ENCODE measurements around the gene C4orf54.
A peak's percentile ranks its signal among the peaks of the same experiment; 100 is the strongest.

The C4orf54 gene

DNA sequence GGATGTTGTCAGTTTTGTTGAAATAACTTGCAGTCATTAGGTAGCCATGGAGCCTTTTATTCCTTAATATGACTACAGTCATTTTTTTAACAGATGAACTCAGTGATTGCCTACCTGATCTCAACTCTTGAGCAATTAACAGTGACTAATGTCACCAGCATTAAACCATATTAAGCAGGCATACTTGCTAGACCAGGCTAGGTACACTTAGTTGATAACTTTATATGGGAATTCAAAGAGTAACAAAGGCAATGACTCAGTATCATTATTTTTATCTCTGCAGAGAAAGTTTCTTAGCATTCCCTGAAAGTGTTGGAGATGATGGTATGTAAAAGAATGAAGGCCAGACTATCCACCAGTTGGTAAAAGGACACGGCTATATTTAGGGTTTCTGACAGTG is at the start of gene C4orf54:
Gene C4orf54, minus strand, starts transcription at position 31 of the 400 bp plus-strand sequence. CDS start 3,180 bp downstream, outside the sequence.
- DNase-seq = no peak

DNA sequence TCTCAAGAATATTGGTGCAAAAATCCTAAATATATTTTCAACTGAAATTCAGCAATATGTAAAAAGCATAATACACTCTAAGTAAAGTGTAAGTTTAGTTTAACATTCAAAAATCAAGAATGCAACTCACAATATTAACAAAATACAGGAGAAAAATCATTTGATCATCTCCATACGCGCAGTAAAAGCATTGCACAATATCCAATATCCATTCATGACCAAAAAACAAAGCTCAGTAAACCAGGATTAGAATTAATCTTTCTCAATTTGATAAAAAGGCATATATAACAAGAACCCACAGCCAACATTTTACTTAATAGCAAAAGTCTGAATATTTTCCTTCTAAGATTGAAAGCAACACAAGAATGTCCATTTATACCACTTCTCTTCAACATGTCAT is 48.3 kb upstream of the C4orf54 start:
- DNase-seq = no peak

DNA sequence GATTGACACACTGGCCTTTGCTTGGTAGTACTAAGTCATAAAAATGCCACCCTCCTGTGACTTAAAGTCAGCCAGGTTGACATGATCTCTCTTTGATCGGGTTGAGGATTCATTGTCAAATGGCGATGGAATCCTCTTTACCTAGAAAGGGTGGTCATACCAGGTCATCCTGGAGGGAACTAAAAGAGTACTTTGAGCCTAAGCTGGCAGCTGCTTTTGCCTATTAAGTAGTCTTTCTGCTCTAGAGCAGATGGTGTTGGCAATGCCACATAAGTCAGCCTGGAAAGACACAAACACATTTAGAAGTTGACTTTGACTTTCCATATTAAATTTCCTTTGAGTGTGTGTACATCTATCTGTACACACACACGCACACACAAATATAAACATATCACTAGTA is 39.2 kb upstream of the C4orf54 start:
- peak; percentile 68 for DNase-seq

DNA sequence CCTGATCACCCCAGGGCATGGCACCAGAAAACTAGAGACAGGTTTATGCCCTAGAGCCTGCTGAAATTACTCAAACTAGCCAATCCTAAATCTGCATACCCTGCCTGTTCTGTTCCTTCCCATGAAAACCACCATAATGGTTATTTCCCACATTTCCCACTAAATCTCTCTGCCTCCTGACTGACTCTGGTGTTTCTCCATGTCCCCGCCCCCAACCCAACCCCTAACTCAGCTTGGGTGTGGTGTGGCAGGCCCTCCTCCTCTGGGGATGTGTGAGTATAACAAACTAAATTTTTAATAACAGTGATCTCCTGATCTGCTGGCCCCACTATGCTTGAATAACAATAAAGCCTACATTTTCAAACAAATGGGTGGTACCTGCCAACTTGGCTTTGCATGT is 35.5 kb upstream of the C4orf54 start:
- no peak for DNase-seq

DNA sequence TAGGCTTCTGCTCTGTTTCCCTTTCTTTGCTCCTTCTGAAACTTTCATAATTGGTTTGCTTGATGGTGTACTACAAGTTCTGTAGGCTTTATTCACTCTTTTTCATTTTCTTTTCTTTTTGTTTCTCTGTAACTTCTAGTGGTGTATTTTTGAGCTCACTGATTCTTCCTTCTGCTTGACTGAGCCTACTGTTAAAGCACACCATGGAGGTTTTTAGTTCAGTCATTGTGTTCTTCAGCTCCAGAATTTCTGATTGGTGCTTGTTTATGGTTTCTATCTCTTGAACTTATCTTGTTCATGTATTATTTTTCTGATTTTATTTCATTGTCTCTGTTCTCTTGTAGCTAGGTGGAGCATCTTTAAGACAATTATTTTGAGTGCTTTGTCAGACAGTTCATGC is 33.4 kb upstream of the C4orf54 start:
- no peak for DNase-seq

DNA sequence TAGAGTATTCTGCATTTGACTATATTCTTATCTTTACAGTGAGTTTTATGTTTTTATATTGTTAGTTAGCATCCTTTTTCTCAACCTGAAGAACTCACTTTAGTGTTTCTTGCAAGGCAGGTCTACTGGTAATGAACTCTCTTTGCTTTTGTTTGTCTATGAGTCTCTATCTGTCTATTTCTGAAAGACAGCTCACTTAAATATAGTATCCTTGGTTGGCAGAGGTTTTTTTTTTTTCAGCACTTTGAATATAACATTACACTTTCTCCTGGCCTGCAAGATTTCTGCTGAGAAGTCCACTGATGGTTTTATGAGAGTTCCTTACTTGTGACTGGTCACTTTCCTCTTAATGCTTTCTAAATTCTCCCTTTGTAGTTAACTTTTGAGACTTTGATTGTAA is 32.8 kb upstream of the C4orf54 start:
- no peak for DNase-seq

DNA sequence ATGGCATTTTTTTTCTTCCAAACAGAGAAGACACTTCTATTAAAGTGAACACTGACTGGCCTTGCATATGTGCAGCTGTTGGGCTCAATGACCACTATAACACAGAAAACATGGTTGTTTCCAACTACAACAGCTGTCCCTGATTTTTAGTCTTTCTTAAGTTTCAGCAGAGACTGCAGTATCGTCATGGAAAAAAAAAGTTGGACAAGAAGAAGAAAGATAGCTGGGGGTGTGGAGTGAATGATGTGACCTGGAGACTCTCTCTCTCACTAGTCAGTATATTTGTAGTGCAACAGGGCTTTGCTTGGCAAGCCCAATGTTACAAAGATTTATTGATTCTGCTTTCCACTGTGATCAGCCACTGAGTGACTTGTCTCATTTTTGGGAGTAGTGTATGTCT is 29.5 kb upstream of the C4orf54 start:
- DNase-seq = no peak

DNA sequence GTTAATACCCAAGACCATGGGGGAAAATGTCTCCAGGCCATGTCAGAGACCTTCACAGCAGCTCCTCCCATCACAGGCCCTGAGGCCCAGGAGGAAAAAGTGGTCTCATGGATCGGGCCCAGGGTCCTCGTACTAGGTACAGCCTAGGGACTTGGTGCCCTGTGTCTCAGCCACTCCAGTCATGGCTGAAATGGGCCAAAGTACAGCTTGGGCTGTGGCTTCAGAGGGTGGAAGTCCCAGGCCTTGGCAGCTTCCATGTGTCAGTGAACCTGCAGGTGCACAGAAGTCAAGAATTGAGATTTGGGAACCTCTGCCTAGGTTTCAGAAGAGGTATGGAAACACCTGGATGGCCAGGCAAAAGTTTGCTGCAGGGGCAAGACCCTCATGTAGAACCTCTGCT is 27.6 kb upstream of the C4orf54 start:
- no peak for DNase-seq

DNA sequence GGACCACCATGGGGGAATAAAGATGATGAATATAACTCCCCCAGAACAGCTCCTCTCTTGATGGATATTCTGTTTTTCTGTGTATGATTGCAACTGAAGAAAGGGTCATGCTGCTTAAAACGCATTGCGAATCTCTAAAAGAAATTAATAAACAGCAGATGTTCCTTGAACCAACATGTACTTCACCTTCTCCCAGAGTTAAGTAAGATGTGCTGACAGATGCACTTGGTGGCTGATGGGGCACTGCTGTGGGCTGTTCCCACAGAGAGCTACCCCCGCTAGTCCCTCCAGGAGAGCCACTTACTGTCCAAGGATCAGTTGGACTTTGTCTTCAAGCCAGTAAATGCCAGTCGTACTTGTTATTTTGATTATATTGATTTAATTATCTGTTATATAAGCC is 26.3 kb upstream of the C4orf54 start:
- no peak for DNase-seq

DNA sequence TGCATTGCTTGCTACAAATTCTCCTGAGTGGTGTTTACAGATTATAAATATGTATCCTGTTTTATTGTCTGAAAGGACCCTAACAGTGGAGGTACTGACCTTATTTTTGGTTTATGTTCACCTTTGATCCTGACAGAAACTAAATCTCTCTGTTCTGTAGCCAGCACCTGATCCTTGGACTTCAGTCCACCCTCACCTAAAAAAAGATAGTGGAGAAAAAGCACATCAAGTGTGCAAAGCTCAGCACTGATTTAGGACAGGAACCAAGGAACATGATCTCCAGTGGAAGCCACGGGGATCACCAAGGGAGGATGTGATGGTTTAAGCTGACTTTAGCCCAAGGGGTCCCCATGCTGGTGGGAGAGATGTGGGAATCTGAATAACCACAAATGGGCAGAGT is 22.3 kb upstream of the C4orf54 start:
- DNase-seq = no peak

DNA sequence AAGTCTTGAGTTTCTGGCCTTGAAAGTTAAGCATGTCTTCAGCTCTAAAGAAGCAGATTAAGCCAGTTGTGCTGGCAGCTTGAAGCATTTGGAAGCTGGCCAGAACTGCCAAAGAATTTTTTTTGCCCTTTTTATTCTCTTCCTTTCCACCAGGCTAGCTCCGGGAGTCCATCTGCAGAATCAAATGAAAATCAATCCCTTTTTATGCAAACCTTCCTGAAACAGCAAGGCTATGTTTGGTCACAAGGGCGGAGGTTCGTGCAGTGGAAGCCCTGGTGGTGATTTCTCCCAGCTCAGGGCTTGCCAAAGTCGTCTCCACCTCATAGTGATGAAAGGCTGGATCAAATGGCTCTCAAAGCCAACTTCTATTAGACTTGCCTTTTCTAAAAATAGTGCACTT is 21.6 kb upstream of the C4orf54 start:
- peak; percentile 7 for DNase-seq

DNA sequence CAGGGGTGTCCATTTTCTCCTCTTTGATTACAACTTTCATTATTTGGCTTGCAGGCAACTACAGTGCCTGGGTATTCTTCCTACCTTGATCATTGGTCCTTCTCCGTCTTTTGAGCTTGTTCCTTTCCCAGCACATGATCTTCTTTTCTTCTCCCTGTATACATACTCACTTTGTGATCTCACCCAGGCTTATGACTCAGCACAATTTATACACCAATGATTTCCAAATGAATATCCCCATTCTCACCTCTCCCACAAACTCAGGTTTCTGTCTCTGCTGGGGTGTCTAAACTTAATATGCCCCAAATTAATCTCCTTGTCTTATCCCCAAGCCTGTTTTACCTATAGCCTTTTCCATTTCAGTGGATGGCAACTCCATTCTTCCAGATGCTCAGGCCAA is 19.5 kb upstream of the C4orf54 start:
- peak; percentile 18 for DNase-seq

DNA sequence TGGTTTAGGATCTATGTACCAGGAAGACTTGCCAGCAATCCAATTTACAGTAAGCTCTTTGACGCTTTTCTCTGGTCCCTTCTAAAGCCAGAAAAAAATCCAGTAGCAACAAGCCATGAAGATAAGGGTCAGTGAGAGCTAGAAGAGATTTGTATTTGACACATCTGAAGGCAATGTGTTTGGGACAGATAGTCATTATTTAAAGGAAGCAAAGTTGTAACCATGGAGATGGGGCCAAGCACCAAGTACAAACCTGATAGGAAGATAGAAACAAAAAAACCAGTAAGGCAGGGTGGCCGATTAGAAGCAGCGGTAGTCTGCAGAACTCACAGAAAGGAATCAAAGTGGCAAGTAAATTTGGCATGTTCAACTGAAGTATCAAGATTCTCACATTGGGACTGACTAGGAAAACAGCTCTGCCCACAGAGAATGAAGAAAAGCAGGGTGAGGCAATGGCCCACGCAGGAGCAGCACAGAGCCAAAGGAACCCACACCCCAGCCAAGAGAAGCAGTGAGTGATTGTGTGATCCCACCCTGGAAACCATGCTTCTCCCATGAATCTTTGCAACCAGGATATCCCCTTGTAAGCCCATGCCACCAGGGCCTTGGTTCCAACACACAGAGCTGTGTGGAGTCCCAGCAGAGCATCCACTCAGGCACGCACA is 12.9 kb upstream of the C4orf54 start:
- DNase-seq = no peak

DNA sequence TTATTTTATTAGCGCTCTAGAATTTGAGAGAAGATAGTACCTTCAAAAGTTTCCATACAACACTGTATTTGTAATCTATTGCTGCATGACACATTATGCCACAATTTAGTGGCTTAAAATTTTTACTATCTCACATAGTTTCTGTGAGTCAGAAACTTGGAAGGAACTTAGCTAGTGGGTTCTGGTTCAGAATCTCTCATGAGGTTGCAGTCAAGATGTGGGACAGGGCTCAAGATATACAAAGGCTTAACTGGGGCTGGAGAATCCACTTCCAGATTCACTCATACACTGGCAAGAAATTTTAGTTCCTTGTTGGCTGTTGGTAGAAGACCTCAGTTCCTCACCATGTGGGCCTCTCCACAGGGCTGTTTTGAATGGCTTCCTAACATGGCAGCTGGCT is 11.5 kb upstream of the C4orf54 start:
- DNase-seq = no peak

DNA sequence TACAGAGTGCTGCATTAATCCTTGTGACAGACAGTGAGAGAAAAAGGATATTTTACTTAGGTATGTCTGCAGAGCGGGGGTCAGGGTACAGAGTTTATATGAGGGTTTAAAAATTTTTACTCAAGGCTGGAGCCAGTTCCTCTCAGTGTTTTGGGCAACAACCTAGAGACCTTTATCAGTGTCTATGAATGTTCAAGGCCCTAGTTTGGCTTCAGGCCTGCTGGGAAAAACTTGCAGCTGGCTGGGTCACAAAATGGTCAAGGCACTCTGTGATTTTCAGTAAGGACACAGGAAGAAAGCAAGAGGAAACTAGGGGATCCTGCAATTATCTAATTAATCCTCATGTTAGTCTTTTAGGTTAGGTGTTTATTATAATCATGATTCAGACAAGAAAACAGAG is 10.8 kb upstream of the C4orf54 start:
- no peak for DNase-seq

DNA sequence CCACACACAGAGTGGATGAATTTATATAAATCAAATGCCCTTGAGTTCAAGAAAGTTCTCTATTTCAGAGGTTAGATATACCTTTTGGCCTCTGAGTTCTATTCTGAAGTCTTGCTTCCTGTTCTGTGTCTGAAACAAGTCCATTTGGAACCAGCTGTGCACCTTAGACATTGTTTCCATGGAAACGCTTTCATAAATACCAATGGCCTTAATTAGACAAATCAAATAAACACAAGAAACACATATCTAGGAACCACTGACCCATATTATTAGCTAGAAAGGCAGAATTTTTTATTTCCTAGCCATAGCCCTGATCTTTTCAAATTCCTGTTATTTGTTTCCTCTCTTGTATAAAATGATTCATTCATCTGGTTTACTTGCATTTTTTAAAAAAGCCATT is 8.4 kb upstream of the C4orf54 start:
- no peak for DNase-seq

DNA sequence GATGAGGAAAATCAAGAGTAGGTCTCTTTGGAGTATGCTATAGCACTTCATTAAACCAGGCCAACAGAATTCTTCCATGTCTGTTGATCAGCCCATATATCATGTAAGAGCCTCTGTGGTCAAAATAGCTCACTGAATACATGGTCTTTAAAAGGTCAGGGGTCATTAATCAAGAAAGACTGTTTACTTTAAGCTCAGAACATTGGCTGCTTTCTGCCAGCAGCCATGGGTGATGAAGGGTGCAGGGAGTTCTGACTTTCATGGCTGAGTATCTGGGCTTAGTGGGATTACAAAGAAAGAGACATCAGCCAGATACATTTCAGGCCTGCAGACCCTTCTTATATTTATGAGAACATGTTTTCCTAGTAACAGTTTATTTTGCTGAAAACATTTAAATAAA is 7.1 kb upstream of the C4orf54 start:
- DNase-seq = no peak

DNA sequence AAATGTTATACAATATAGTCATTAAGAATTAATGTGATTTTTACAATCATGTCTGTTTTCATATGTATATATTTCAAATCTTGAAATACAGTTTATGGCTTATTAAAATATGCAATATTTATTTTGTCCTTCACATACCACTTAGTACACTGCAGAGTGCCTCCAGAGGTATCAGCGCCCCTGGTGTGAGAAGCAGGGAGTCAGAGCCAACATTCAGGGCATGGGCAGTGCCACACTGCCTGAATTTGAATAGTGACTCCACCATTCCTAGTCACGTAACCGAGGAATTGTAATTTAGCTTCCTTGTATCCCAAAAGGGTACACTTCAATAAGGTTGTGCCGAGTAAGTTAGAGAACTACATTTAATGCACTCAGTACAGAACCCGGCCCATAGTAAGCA is 4.3 kb upstream of the C4orf54 start:
- no peak for DNase-seq

DNA sequence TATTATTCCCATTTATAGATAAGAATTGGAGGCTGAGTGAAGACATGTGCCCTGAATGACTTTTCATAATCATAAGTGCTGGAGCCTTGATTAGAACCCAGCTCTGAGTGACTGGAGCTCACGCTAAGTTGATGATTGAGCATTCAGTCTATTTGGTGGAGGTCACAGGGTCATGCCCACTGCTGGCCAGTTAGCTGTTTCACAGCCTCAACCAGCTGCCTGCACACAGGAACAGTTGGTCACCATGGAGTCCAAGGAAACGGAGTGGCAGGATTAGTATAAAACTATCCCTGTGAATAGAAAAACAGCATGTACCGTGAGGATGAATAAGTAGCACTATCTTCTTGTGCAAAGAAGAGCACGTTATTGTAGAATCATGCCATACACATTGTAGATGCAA is 1.0 kb upstream of the C4orf54 start:
- no peak for DNase-seq

DNA sequence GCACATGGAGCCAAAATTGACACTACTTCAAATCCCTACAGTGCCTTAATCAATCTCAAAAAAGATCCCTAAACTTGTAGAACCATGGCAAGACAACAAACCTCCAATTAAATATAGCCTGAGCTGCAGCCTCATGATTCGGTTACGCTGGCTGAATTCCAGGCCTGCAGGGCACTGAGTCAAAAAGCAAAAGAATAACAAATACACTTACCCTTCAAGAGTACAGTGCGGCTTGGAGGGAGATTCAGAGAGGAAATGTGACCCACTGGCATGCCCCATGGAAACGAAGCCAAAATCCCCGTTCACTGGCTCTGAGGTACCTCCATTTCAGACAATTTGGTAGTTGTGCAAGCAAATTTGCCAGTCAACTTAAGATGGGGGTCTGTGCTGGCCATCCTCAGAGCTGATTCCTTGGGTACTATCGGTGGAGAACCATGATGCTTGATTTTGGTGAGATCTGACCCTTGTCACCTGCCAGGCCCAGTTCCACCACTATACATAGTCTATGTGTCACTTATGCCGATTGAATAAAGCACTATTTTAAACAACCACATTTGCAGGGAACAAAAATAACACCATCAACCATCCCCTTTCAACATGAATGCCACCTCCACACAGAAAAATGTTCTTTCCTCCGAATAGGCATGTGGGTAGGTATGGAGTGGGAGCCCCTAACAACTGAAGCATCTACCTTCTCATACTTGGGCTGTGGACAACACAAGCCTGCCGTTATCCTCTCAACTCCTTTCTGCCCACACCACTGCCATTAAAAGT is 2.1 kb downstream of the C4orf54 start:
- no peak for DNase-seq

DNA sequence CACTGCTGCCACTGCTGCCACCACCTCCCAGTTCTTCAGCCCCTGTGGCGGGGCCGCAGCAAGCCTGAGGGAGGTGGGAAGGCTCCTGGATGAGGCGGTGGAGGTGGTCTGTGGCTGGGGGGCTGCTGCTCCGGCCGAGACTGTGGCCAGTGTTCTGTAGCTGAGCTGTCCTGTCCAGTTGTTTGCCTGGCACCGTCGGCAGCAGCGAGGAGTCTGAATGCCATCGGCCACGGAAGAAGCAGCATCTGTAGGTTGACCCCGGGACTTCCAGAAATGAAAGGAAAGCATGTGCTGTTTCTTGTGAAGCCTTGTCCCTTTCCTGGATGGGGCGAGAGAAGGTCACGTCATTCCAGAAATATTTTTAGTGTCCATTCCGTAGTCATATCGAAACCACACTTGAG is 3.3 kb downstream of the C4orf54 start:
- DNase-seq = no peak

DNA sequence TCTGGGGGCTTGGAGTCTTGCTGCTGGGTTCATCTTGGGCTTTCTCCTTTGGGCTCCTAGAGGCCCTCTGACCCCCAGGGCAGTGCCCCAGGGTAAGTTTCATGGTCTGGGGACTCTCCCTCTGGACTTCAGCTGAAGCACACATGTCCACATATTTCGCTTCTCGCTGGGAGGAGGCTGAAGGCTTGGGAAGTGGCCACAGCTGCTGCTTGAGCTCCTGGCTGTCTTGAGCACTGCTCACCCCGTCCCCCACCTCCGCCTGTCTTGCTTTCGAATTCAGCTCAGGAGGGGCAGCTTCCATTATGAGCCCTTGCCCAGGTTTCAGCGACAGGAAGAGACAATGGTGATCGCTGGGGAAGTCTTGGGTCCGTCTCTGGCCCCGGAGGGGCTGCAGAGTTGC is 3.7 kb downstream of the C4orf54 start:
- DNase-seq = no peak

DNA sequence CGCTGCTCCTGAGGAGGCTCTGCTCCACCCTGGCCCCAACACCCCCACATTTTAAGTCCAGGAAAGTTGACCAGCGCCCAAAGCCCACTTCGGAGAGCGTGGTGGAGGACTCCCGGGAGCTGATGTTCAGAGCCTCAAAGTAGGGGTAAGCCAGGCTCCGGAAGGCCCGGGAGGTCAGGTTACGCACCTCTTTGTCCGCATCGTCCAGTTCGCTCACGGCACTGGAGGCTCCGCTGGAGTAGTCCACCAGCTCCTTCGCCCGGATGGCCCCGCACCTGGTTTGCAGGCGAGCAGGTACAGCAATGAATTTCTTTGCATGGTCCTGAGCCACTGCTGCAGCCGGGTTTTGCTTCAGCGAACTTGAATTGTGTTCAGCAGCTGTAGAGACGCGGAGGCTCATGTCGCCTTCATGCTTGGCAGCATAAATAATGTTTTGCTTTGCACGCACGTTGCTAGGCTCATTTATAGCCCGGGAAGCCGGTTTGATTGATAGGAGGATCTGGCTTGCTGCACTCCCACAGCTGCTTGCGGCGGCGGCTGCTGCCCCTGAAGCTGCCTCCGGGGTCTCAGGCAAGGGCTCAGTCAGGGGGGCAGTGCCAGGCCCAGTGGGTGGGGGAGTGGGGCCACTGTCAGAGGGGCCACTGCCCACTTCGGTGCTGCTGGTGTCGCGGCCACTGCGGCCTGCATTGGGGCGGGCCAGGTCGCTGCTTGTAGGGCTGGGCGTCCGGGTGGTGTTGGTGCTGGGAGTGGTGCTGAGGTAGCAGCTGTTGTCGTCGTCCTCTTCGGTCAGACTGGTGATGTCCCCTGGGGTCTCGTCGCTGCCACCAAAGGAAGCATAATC is 4.8 kb downstream of the C4orf54 start:
- DNase-seq = peak; percentile 75

All from DMS53 (cell line).